SH-SY5Y (cell line): ENCODE data around the gene DNPEP.

Experiments
- GATA2 ChIP-seq: IDR thresholded peaks from 2 replicates; pipeline ENCODE4 v1.6.1; 2011; ENCODE audit warnings: mild to moderate bottlenecking, low read depth, low read length
- GATA3 ChIP-seq: IDR thresholded peaks from 2 replicates; pipeline ENCODE4 v1.6.1; 2011; ENCODE audit warnings: low read depth, mild to moderate bottlenecking, low read length, moderate library complexity

GRCh38 chr2:219334076-219334475 lies 53.6 kb downstream of the DNPEP start:
- TF ChIP-seq GATA2, result no peak
- no peak for TF ChIP-seq GATA3
